GM12891 (cell line): Measurements from ENCODE around the gene CPB2.

Experiments
- POLR2A ChIP-seq: IDR thresholded peaks from 2 replicates; pipeline ENCODE4 v1.6.1; 2011; ENCODE audit warnings: low read depth, low read length, control low read depth
- POLR2AphosphoS5 ChIP-seq: IDR thresholded peaks from 2 replicates; pipeline ENCODE4 v1.6.1; 2011; ENCODE audit warnings: low read depth, low read length, control low read depth
- POU2F2 ChIP-seq: IDR thresholded peaks from 2 replicates; pipeline ENCODE4 v1.6.1; 2011; ENCODE audit warnings: low read depth, mild to moderate bottlenecking, control low read depth, low read length, moderate library complexity
- SPI1 ChIP-seq: IDR thresholded peaks from 2 replicates; pipeline ENCODE4 v1.6.1; 2011; ENCODE audit warnings: low read depth, low read length, control low read depth

DNA sequence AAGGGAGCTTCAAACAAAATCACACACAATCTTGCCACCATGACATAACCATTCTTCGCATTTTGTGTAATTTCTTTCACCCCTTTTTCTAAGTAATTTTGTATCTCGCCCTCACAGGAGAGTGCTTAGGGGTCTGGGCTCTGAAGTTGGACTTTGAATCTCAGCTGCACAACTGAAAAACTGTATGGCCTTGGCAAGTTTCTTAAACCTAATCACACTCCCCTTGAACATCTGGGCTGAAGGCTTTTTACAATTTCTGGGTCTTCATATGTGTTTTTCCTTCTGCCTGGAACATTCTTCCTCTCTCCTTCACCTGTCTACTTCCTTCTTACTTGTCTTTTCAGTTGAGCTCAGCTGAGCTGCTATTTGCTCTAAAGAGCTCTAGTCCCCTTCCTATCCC, 24.3 kb upstream of the CPB2 start:
- no peak for TF ChIP-seq POU2F2
- TF ChIP-seq POLR2AphosphoS5: peak; percentile 65; the same call in 1 of the 2 replicates
- peak; percentile 26; the same call in 1 of the 2 replicates for TF ChIP-seq POLR2A
- no peak for TF ChIP-seq SPI1
